NCI-H1417 treated with DMSO at 0.1 percent for 48 hours (cell line): ENCODE results near the gene ZNF513.
"Not testable (repeated sequence)": the region's sequence is repeated elsewhere in the genome, so short reads cannot be mapped to it uniquely, and the experiment has no call there.

Experiments
- DNase-seq: peaks from one replicate; lab custom pipeline; 2025; lab: John Stamatoyannopoulos, UW

Gene ZNF513, protein sequence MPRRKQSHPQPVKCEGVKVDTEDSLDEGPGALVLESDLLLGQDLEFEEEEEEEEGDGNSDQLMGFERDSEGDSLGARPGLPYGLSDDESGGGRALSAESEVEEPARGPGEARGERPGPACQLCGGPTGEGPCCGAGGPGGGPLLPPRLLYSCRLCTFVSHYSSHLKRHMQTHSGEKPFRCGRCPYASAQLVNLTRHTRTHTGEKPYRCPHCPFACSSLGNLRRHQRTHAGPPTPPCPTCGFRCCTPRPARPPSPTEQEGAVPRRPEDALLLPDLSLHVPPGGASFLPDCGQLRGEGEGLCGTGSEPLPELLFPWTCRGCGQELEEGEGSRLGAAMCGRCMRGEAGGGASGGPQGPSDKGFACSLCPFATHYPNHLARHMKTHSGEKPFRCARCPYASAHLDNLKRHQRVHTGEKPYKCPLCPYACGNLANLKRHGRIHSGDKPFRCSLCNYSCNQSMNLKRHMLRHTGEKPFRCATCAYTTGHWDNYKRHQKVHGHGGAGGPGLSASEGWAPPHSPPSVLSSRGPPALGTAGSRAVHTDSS

DNA sequence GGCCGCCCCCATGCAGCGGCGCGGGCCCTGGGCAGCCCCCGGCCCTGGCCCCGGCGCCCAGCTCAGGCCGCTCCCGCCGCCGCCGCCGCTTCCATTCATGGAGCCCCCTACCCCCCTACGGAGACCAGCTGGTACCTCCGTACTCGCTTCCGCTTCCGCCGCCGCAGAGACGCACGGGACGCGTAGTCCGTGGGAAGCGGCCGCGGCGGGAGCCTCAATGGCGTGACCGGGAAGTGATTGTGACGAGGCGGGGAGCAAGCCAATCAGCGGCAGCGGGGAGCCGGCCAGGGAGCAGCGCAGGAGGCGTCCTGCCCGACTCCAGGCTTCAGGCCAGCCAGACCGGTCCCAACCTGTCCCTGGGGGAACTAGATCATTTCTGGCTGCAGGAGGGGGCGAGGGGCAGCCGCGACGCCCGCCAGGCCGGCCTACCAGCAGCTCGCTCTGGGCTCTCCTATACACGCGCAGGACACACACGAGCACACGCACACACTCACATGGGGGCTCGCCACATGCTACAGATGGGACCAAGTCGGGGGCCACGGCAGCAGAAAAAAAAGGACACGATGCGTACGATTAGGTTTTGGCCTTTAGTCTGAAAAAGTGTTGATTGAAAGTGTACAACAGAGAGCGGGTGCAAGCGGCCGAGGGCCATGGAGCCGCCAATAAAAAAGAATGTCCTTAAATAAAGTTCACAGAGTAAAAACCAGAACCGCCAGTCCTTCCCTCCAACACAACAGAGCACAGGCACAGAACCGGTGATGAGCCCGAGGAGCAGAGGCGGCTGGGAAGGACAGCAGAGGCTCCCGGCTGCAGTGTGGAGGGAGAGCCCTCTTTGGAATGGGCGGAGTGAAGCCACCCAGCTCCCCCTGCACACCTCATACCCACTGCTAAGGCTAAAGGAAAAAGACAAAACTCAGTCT, at the start of gene ZNF513:
Gene ZNF513 (minus strand): TSS at position 109 of the 920 bp plus-strand sequence. CDS start 208 bp downstream, outside the sequence.
- DNase-seq, result peak; percentile 76

DNA sequence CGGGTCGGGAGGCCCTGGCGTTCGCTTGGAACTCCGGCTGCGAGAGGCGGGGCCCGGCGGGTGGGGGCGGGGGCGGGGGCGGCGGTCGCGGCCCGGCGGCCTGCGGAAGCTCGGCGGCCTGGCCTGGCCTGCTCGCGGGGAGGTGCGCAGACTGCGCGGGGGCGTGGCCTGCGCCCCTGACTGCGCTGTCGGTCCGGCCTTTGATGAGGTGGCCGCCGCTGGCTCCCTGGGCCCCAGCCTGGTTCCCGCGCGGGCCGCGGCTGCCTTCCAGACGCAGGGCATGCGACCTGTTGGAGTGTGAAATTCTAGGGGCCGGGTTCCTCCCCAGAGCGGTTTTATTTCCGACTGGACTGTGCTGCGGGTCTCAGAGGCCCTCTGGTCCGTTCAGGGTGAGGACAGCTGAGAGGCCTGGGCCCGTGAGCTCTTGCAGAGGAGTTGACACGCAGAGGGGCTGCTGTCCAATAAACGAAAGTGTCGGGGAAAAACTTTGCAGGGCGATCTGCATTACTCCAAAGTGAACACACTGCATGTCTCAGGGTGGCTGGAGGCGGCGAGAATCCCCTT, 48.5 kb upstream of the ZNF513 start:
- no peak for DNase-seq

DNA sequence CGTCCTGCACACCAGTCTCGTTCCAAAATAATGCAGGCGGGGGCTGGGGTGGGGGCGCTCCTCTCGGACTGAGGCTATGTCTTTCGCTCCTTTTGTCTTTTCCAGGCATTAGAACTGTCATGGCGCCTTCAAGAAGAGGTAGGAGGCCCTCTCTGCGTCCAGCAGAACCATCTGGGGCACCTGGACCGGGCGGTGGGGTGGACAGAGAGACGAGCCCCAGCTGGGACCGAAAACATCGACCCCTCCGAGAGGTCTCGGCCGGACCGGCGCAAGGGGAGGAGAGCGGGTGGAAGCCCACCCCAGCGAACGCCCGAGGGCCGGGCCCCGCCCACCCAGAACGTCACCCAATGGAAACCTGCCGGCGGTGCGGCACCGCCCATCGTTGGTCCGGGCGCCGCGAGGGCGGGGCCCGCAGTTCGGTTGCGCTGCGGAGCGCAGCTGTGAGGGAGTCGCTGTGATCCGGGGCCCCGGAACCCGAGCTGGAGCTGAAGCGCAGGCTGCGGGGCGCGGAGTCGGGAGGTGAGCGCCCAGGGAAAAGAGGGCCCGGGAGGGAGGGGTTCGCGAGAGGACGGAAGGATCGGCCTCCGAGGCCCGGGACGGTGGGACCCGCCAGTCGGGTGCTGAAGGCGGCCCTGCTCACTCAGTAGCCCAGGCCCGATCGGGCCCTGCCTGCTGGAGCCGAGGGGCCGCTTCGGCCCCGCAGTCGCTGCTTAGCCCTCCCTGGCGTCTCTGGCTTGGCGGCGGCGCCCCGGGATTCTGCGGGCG, 47.9 kb upstream of the ZNF513 start, which contains the start of gene NRBP1:
Gene NRBP1 (plus strand): TSS at position 419 of the 765 bp plus-strand sequence. CDS start 4,643 bp downstream, outside the sequence.
- DNase-seq, result peak; percentile 68

DNA sequence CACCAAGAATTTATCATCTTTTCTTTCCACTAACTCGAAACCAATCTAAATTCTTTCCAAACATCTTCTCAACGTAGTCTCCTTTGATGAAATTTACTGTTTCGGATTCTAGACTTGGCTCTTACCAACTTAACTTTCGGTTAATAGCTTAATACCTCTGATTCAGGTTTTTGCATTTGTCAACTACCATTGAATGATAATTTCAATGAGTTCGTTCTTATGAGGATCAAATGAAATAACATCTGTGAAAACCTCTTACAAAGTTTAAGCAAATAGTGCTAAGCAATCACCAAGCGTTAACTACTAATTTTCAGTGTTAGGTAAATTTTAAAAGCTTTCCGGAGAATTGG, 47.3 kb upstream of the ZNF513 start:
- DNase-seq, result no peak

DNA sequence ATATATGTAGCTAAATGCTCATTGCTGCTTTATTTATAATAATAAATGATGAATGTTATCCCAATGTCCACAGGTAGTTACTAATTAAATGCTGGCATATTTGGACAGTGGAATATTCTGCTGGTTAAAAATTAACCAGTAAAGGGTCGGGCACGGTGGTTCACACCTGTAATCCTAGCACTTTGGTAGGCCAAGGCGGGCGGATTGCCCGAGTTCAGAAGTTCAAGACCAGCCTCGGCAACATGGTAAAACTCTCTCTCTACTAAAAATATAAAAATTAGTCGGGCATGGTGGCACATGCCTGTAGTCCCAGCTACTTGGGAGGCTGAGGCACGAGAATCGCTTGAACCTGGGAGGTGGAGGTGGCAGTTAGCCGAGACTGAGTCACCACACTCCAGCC, 44.5 kb upstream of the ZNF513 start:
- not testable (repeated sequence) for DNase-seq

DNA sequence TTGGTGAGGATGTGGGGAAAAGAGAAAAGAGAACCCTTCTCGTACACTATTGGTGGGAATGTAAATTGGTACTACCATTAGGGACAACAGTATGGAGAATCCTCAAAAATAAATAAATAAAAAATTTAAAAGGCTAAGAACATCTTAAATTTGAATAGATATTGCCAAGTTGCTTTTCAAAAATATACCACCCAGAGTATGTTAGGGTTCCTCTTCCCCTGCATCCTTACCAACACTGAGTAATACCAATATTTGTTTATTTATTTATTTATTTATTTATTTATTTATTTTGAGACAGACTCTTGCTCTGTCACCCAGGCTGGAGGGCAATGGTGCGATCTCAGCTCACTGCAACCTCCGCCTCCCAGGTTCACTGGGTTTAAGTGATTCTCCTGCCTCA, 42.4 kb upstream of the ZNF513 start:
- DNase-seq, result no peak

DNA sequence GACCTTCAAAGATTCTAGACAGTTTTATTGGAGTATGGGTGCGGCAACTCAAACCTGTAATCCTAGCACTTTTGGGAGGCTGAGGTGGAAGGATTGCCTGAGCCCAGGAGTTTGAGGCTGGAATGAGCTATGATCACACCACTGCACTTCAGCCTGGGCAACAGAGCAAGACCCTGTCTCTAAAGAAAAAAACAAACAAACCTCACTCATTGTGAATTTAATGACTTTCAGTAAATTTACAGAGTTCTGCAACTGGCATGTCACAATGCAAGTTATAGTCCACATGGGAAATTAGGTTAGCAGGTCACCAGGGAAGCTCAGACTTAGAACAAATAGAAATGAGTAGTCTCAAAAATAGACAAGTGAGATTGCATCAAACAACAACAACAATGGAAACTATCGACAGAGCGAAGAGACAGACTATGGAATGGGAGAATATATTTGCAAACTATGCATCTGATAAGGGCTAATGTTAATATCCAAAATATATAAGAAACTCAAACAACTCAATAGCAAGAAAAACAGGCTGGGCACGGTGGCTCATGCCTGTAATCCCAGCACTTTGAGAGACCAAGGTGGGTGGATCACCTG, 41.2 kb upstream of the ZNF513 start:
- no peak for DNase-seq

DNA sequence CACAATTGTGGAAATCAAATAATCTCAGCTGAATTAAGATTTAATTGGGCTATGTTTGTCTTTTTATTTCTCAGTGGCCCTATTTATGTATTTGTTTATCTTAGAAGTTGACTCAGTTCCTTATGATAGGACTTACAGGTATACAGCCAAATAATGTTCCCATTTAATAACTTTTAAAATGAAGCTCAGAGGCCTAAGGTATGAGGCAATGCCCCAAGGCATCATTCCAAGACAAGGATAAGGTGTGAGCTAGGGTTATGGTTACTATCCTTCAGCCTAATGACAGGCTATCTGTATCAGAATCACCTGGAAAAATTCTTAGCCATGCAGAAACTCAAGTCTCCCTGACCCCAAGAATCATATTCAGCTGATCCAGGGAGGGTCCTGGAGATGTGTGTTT, 40.5 kb upstream of the ZNF513 start:
- no peak for DNase-seq

DNA sequence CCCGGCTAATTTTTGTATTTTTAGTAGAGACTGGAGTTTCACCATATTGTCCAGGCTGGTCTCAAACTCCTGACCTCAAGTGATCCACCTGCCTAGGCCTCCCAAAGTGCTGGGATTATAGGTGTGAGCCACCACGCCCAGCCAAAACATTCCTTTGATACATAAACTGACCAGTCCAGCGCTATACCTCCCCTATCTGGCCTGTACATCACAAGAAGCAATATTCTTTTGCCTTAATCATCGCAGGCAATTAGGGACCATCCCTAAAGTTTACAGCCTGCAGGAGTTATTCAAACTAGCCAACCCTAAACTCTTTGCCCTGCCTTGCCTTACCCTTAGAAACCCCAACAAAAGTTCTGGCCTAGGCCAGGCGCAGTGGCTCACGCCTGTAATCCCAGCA, 35.6 kb upstream of the ZNF513 start:
- no peak for DNase-seq

DNA sequence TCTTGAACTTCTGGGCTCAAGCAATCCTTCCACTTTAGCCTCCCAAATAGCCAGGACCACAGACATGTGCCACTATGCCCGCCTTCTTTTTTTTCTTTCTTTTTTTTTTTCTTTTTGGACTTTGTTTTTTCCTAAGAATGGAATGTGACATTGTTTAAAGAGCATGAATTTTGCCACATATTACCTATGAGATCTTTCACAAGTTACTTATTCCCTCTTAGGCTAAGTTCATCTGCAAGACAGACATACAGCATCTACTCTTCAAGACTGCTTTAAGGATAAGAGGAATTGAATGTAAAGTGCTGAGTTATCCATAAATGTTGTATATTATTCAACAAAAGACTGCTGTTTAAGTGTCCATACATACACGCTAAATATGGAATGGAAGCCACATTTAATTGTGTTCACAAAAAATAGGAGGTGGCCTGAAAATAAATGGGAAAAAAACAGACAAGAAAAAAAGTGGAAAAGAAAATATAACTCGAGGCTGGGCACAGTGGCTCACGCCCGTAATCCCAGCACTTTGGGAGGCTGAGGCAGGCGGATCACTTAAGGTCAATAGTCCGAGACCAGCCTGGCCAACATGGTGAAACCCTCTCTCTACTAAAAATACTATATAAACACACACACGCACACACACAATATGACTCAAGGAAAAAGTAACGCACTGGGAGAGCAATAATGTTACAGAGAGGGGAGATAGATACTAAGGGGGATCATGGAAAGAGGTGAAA, 32.1 kb upstream of the ZNF513 start:
- DNase-seq, result no peak

DNA sequence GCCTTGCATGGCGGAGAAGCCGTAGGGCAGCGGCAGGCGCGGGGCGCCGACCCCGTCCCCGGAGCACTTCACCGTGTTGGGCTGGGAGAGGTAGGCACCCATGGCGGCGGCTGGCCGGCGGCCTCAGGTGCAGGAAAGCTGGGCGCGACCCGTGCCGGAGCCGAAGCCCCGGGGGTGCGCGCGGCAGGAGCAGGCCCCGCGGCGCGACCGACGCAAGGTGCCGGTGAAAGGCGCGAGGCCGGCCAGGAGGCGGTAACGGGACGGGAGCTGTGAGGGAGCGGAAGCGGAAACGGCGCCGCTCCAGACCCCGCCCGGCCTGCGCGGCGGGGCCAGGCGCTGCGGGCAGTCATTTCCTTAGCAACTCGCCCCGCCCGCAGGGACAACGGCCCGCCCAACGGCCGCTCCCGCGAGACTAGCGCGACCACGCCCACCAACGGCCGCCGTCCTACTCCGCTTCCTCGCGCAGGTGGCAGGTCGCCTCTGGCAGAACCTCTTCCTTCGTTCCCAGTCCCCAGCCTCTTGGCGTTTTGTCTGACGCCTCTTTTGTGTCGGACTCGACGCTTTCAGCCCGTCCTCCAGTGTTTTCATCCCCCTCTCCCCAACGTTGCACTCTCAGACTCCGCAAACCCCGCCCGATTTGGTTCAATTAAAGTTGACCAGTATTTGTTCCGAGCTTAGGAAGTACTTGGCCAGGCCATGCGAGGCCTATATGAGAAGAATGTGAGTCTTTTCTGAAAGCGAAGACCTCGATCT, 29.0 kb upstream of the ZNF513 start, which contains the start of gene PPM1G:
Gene PPM1G (minus strand): TSS at position 271 of the 753 bp plus-strand sequence. CDS start 169 bp downstream, at position 102.
- peak; percentile 80 for DNase-seq

DNA sequence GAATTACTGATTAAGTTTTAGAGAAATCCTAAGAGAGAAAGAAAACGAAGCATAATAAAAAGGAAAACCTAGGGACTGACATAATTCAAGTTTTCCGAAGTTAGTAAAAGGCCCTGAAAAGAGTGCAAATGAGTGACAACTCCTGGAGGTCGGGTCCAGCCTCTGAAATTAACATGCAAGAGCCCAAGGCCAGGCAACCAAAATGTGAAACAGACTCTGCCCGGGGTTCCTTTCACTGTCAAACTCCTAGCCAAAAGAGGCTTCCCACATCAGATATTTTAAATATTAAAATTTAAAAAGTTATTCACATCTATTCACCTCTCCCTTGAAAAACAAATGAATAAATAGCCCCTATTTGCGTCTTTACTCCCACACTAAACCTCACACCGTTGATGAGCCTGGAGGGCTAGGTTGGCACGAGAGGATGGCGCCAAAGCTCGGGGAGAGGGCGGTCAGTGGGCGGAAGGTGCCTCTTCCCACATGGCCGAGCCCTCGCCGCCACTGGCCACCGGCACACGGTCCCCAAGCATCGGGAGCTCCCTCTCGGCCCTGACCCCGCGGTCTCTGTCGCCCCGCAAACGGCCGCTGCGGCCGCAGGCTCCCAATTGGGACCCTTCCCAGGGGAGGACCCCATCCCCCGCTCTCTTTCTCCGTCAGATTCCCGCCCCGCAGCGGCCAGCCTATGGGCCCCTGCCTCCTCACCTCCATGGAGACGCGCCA, 28.2 kb upstream of the ZNF513 start:
- no peak for DNase-seq

DNA sequence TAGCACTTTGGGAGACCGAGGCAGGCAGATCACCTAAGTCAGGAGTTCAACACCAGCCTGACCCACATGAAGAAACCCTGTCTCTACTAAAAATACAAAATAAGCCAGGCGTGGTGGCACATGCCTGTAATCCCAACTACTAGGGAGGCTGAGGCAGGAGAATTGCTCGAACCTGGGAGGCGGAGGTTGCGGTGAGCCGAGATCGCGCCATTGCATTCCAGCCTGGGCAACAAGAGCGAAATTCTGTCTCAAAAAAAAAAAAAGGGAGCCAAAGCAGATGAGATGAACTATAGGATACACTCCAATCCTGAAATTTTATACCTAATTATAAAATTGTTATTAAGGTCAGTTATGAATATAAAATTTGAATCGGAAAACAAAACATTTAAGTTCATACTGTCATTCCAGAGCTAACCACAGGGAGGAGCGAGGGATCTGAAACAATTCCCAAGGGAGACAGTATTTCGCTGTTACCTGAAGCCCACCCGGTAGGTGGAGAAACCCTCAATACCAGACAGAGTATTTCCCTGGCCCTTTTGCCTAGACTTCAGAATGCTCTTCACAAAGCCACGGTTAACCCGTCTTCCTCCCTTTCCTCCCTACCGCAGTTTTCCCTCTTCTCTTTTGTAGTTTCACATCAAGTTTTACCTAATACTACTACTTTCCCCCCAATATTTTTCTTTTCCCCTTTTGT, 27.4 kb upstream of the ZNF513 start:
- DNase-seq, result no peak

DNA sequence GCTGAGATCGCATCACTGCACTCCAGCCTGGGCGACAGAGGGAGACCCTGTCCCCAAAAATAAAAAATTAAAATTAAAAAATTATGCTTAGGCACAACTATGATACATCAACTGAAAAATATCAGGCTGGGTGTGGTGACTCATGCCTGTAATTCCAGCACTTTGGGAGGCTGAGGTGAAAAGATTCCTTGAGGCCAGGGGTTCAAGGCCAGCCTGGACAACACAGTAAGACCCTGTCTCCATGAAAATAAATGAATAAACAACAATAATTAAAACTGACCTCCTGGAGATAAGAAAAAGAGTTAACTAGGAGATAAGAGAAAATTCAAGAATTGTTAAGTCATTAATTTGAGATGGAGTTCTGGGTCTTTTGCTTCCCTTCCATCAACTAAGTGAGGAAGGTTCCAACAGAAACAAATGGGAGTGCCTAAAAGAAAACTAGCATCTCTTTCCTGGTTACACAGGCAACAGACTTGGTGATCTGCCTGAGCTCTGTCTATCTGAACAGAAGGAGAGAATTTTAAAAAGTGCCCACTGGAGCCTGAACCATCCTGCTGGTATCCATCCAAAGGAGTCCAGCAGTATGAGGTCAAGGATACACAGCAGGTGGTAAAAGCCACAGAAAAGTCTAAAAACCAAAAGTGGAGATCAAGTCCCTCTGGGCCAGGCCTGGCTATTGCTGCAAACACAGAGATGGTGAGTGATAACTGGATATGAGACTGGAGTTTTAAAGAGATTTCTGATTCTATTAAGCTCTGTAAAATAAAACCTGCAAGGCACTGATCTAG, 20.0 kb upstream of the ZNF513 start:
- no peak for DNase-seq

DNA sequence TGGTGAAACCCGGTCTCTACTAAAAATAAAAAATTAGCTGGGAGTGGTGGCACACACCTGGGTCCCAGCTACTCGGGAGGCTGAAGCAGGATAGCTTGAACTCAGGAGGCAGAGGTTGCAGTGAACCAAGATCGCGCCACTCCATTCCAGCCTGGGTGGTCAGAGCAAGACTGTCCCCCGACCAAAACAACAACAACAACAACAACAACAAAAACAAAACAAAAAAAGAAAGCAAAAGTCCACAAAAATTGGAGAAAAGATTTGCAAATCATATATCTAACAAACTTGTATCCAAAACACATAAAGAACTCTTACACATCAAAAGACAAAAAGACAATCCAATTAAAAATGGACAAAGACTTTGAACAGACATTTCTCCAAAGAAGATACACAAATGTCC, 18.4 kb upstream of the ZNF513 start:
- no peak for DNase-seq

DNA sequence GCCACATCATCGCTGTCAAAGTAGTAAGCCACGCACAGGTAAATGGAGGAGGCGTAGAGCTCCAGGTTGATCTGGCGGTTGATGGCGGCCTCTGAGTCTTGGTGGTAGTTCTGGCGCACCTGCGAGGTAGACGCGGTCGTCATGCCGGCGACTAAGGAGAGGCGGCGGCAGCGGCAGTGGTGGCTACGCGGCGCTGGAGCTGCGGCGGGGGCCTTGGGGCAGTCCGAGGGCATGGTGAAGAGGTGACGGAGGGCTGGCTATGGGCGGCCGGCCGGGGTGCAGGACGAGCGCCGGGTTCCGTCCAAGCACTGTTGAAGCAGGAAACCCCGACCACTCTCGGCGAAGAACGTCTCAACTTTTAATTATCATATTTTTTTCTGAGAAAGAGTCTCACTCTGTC, 12.7 kb upstream of the ZNF513 start:
- DNase-seq, result no peak
